ENCODE results near the gene HOXB4.

DNA sequence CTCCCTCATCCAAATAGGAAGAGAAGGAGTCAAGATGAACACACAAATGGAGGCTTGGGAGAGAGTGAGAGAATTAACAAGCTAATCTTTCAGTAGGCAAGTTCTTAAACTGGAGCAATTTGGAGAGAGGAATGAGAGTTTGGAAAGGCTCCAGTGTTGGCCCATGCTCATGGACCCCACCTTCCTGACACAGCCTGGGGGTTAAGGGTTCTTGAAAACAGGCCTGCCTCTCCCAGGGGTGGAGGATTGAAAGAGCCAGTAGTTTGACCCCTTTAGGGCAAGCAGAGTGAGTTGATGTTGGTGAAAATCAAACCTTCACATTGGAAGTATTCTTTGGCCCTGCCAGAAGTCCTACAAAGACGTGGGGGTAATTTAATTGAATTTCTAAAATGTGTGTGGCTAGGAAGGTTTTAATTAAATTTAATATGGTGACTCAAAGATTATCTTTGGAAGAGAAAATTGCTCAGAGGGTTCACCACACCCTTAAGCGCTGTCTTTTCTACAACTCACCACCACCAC, 6.1 kb upstream of the HOXB4 start:
- TF ChIP-seq, protein P1, sequence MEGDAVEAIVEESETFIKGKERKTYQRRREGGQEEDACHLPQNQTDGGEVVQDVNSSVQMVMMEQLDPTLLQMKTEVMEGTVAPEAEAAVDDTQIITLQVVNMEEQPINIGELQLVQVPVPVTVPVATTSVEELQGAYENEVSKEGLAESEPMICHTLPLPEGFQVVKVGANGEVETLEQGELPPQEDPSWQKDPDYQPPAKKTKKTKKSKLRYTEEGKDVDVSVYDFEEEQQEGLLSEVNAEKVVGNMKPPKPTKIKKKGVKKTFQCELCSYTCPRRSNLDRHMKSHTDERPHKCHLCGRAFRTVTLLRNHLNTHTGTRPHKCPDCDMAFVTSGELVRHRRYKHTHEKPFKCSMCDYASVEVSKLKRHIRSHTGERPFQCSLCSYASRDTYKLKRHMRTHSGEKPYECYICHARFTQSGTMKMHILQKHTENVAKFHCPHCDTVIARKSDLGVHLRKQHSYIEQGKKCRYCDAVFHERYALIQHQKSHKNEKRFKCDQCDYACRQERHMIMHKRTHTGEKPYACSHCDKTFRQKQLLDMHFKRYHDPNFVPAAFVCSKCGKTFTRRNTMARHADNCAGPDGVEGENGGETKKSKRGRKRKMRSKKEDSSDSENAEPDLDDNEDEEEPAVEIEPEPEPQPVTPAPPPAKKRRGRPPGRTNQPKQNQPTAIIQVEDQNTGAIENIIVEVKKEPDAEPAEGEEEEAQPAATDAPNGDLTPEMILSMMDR (conservative IDR thresholded peaks at IDR 0.05; ENCODE audit: low read length): no peak
- no peak for TF ChIP-seq EZH2phosphoT487 (IDR thresholded peaks at IDR 0.05; ENCODE audit: borderline replicate concordance, low read depth, low read length)

Data from OCI-LY7 (cell line).